ENCODE results near the gene WWC2. TPM values are rescaled to one million over a fixed set of nuclear protein-coding genes. Genes with fewer than 3 reads are reported as not detected.

WWC2 gene
- total and polyA plus RNA-seq, 2 experiments from 2014 or later, result 50.5 to 74.2 TPM

- no peak for TF ChIP-seq ZNF462 (CRISPR knock-in tag; IDR thresholded peaks at IDR 0.05)
Observed at GRCh38 chr4:183204793-183205192, 105.7 kb downstream of the WWC2 start (continued).

- Mint-ChIP-seq H3K27me3 (ENCODE audit: insufficient read depth, low read depth, poor library complexity) (peaks cover 2% of the 10 kb centered on the region), H3K4me1 (peaks cover 39% of the 10 kb centered on the region)
- TF ChIP-seq NANOG (IDR thresholded peaks at IDR 0.05; ENCODE audit: borderline replicate concordance) (no peak), ZNF114 (CRISPR knock-in tag; IDR thresholded peaks at IDR 0.05) (no peak), ZNF462 (CRISPR knock-in tag; IDR thresholded peaks at IDR 0.05) (no peak), ZNF331 (CRISPR knock-in tag; IDR thresholded peaks at IDR 0.05; ENCODE audit: low read depth) (no peak), EZH2phosphoT487 (IDR thresholded peaks at IDR 0.05; ENCODE audit: unreplicated experiment) (no peak), JUNB (IDR thresholded peaks at IDR 0.05; ENCODE audit: unreplicated experiment) (no peak), EZH2 (IDR thresholded peaks at IDR 0.05; ENCODE audit: low read depth, unreplicated experiment) (no peak)
Observed at GRCh38 chr4:183205193-183205592, 106.1 kb downstream of the WWC2 start.

More at GRCh38 chr4:183205193-183205592, 106.1 kb downstream of the WWC2 start:
- DNase-seq (ENCODE audit: low spot score), result no peak
- ATAC-seq, result no peak
- Histone ChIP-seq H2AFZ (no peak overlapping the region), H4K20me1 (replicated peaks; ENCODE audit: insufficient read depth) (peaks cover 24% of the 10 kb centered on the region), H3K4me1 (ENCODE audit: insufficient read depth) (peaks cover 19% of the 10 kb centered on the region), H3K27ac (ENCODE audit: low read depth) (no peak overlapping the region), H3K4me3 (no peak overlapping the region), H3F3A (replicated peaks; ENCODE audit: low read depth) (no peaks in the 10 kb centered on the region), H3K79me2 (replicated peaks; ENCODE audit: insufficient read depth) (peaks cover 87% of the 10 kb centered on the region), H3K36me3 (ENCODE audit: insufficient read depth) (peaks cover 8% of the 10 kb centered on the region), H3K27me3 (ENCODE audit: insufficient read depth) (no peaks in the 10 kb centered on the region), H3K9me2 (ENCODE audit: insufficient read depth) (no peaks in the 10 kb centered on the region), H3K4me2 (no peak overlapping the region)
- peaks cover 29% of the 10 kb centered on the region for H3K36me3 Mint-ChIP-seq (ENCODE audit: low read depth)
- H3K4me3 Mint-ChIP-seq, result no peak overlapping the region
- H3K9me3 Mint-ChIP-seq, result no peaks in the 10 kb centered on the region
- no peak overlapping the region for H3K27ac Mint-ChIP-seq
